Measurements from ENCODE around the gene NR3C2.

- TF ChIP-seq, protein P1, sequence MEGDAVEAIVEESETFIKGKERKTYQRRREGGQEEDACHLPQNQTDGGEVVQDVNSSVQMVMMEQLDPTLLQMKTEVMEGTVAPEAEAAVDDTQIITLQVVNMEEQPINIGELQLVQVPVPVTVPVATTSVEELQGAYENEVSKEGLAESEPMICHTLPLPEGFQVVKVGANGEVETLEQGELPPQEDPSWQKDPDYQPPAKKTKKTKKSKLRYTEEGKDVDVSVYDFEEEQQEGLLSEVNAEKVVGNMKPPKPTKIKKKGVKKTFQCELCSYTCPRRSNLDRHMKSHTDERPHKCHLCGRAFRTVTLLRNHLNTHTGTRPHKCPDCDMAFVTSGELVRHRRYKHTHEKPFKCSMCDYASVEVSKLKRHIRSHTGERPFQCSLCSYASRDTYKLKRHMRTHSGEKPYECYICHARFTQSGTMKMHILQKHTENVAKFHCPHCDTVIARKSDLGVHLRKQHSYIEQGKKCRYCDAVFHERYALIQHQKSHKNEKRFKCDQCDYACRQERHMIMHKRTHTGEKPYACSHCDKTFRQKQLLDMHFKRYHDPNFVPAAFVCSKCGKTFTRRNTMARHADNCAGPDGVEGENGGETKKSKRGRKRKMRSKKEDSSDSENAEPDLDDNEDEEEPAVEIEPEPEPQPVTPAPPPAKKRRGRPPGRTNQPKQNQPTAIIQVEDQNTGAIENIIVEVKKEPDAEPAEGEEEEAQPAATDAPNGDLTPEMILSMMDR (IDR thresholded peaks at IDR 0.05) = no peak
- no peak for TF ChIP-seq EP300 (IDR thresholded peaks at IDR 0.05)
Observed at GRCh38 chr4:148145475-148145874, 296.7 kb downstream of the NR3C2 start.

Data from tibial nerve (tissue), 4 donors.